Measurements from ENCODE around the gene ADAMTS4. TPM values are rescaled to one million over a fixed set of nuclear protein-coding genes. Genes with fewer than 3 reads are reported as not detected.
"Not testable (repeated sequence)": the region's sequence is repeated elsewhere in the genome, so short reads cannot be mapped to it uniquely, and the experiment has no call there.

The ADAMTS4 gene
- 1 to 10 TPM in 2 of 4 donors, under 1 TPM in 2; 0.72 to 1.6 (median 1.1) TPM for polyA plus RNA-seq (ENCODE audit: insufficient read length in 4 of 4)

DNA sequence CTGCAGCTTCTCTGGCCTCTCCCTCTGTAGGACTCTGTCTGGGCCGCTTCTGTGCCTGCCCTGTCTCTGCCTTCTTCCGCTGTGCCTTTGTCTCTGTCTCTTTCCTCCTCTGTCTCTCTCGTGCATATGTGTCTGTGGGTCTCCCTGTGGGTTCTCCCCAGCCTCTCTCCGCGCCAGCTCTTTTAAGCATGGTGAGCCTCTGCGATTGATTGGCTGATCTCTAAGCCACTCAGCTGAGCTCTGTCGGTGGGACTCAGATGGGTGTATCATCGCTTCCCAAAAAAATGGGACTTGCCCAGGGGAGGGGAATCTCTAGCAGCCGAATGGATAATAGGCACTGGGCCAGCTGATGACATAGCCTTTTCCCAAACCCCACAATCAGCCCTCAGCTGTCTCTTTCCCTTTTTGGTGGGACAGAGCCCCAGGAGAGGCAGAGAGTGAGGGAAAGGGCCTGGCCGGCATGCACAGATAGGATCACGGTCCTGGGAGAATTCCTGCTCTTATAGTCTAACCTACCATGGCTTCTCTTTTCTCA lies at the start of gene ADAMTS4:
TSS of gene ADAMTS4 (minus strand) at position 158 of the 535 bp plus-strand sequence. CDS start 427 bp downstream, outside the sequence.
- no peak for DNase-seq (ENCODE audit: low read depth in 4 of 4, low spot score in 2 of 4)

- DNase-seq (ENCODE audit: low read depth in 4 of 4, low spot score in 2 of 4), result no peak
Measured at GRCh38 chr1:161244888-161245287, 46.0 kb upstream of the ADAMTS4 start.

- no peak for DNase-seq (ENCODE audit: low read depth in 4 of 4, low spot score in 2 of 4)
Measured at GRCh38 chr1:161242313-161242712, 43.5 kb upstream of the ADAMTS4 start.

DNA sequence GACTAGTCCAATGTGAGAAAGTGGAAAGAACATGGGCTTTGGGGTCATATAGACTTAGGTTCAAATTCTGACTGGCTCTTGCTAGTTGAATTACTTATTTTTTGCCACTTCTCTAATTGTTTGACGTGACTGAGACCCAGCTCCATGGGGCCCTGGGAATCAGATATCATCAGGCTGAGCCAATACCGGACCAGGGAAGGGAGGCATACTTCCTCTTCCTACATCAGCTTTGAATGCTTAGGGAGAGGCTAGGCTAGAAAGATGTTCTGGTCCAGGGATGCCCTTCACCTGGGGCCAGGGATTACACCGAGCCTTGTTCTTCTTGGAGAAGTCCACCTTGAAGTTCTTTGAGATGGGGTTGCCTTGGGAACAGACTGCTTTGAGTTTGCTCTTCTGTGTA lies 42.8 kb upstream of the ADAMTS4 start:
- DNase-seq (ENCODE audit: low read depth in 4 of 4, low spot score in 2 of 4), result no peak

DNA sequence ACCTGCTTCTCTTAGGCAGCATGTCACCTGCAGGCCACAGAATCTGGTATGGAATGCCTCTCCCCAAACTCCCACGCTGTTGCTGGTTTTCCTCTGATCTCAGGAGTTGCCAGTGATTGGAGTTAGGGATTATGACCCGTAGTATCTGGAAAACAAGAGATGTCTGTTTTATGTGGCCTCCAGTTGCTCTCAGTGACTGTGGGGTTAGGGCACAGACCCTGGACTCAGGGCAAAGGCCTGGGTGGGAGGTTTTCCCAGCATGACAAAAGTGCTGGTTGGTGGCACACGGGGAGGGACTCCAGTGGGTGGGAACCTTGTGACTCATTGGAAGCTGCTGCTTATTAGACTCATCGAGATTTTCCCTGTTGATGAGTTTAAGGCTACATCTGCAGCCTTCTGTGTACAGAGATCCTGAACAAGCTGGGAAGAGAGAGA lies 39.2 kb upstream of the ADAMTS4 start, which contains the start of gene NR1I3:
TSS of gene NR1I3 (minus strand) at position 165 of the 435 bp plus-strand sequence. CDS start 1,638 bp downstream, outside the sequence.
- DNase-seq (ENCODE audit: low read depth in 4 of 4, low spot score in 2 of 4), result no peak

DNA sequence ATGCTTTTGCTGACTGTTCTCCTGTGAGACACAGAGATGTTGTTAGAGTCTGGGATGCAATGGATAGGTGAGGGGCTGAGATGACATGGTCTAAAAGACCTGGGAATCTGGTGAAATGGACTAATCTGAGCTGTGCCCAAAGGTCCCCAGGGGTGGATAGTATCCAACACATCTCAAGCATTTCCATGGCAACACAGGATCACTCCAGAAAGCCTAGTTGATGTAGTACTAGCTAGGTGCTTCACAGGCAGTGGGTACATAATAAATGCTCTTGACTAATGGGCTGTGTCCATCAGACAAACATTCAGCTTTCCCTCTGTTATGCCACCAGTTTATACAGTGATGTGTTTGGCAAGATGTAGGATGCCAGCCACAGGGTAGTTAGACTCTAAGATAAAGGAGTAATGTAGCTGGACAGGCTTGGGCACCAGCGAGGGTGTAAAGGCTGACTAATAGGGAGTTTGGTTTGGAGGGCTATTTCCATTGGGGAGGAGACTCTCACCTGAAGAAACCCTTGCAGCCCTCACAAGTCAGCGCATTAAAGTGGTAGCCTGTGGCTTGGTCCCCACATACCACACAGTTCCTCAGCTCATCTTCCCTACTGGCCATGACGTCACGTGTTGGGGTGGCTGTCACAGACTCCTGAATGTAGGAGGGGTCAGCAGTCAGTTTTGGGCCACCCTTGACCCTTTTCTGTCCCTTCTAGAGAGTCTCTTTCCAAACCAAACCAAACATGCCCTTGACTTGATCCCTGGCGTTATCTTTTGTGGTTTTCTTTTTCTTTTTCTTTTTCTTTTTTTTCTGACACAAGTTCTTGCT lies 37.3 kb upstream of the ADAMTS4 start:
- no peak for DNase-seq (ENCODE audit: low read depth in 4 of 4, low spot score in 2 of 4)

DNA sequence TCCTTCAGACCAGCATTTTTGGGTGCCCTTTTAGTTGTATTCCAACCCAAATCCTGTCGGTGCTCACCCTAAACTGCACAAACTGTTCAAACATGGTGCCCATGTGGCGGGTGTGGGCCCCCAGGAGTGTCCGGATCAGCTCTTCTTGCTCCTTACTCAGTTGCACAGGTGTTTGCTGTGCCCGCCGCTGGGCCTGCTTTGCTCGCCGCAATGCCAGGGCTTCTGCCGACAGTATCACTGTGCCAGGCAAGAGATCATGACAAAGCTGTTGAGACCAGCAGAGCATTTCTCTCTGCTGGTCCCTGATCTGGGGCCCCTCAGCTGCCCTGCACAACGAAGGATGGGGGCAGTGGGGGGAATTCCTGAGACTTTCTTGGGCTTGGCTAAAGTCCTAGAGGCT lies 34.2 kb upstream of the ADAMTS4 start:
- no peak for DNase-seq (ENCODE audit: low read depth in 4 of 4, low spot score in 2 of 4)

- DNase-seq (ENCODE audit: low read depth in 4 of 4, low spot score in 2 of 4), result no peak
Measured at GRCh38 chr1:161230762-161231161, 31.9 kb upstream of the ADAMTS4 start.

DNA sequence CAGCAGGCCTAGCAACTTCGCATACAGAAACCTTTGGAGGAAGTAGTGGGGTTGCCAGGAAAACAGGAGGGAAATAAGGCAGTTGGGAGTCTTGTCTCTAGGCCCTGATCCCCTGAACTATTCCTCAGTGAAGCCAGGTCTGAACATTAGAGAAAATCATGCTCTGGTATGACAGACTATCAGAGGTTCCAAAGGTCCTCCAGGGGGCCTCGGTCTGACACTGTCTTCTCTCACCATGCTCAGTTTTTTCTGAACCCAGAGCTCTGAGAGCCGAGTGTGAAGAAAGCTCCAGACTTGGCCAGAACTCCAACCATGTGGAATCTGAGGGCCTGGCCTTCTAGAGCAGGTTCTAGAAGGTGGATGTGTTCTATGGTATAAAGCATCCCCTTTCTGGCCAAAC lies 31.0 kb upstream of the ADAMTS4 start:
- no peak for DNase-seq (ENCODE audit: low read depth in 4 of 4, low spot score in 2 of 4)

DNA sequence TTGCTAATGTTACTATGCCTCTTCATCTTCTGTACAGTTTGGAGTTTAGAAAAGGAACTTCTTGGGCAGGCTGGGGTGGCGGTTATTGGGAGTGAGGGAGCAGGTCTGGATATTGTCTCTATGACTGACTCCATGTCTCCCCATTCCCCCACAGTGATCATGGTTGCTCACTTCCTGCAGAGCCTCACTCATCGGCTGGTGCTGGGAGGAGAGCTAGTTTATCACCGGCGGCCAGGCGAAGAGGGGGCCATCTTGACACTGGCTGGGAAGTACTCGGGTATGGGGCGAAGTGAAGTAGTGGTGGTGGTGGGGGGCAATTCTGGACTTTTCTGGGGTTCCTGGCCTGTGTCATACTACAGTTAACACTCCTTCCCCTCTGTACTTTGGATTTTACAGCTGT lies 29.2 kb upstream of the ADAMTS4 start:
- no peak for DNase-seq (ENCODE audit: low read depth in 4 of 4, low spot score in 2 of 4)

DNA sequence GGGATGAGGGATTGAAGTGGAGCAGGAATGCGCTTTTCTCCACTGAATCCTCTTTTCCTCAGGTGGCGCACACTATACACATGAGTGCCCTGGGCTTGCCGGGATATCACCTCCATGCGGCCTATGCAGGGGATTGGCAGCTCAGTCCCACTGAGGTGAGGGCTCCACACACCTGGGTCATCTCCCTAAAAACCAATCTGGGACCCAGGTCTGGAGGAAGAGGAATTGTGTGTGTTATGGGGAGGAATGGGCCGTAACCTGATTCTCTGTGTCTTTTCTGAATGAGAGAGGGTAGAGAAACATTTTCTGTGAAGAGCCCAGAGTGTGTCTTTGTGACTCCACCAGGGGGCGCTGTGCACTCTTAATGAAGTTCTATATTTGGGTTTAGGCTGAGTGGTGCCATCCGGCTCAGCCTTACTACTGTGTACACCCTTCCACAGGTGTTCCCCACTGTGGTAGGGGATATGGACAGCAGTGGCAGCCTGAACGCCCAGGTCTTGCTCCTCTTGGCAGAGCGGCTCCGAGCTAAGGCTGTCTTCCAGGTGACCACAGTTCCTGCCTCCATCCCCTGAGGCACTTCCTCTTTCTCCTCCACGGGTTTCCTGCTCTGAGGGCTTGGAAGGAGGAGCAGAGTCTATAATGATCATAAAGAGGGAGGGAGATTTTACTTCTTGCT lies 28.5 kb upstream of the ADAMTS4 start:
- DNase-seq (ENCODE audit: low read depth in 4 of 4, low spot score in 2 of 4), result peak in 2 of 4 donors; percentile 48 to 53

DNA sequence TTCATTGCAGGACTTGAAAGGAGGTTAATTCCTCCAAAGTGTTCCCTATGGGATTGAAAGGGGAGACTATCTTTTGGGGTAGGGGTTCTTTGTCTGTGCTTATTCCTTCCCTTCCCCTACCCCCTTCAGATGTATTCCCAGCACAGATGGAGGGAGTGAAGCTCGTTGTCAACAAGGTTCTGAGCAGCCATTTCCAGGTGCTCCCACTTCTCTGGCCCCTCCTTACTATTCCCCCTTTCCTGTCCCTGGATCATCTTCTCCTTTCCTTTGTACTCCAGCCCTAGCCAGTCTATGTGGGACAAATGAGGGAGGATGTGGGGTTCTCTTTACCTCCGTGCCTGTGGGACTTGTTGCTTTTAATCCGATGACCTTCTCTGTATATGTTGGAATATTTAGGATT lies 27.9 kb upstream of the ADAMTS4 start:
- DNase-seq (ENCODE audit: low read depth in 4 of 4, low spot score in 2 of 4), result no peak

- DNase-seq (ENCODE audit: low read depth in 4 of 4, low spot score in 2 of 4), result no peak
Measured at GRCh38 chr1:161226320-161226711, 27.5 kb upstream of the ADAMTS4 start.

DNA sequence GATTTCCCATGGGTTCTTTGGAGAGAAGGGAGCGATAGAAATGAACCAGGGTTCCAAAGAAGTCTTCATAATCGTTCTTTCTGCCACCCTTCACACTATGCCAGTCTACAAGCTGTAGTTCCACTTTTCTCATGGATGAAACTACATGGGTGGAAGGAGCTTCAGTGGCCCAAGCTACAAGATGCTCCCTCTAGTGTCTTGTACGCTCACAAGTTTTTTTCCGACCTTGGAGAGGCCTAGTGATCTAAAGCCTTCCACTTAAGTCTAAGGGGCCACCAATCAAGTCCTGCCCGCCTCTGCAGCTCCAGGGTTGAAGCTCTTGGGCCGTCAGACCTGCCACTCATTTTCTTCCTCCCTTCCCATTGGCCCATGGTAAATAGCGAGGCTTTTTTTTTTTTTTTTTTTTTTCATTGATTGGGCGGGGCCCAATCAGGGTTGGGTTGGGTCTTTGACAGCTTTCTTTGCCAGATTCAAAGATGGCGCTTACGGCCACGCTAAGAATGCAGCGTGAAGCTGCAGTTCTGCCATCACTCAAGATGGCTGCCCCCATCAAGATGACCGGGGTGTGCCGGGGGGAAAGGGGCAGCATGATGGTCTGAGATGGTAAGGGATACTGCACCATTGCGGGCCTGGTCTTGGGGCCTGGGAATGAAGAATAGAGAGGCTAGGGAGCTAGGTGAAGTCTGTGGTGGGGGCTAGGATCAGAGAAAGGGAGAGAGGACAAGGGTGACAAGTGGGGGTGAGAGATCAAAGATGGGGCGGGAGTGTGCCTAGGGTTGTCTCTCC lies 26.9 kb upstream of the ADAMTS4 start, which contains the start of gene TOMM40L:
TSS of gene TOMM40L (plus strand) at position 527 of the 786 bp plus-strand sequence. CDS start 430 bp downstream, outside the sequence.
- DNase-seq (ENCODE audit: low read depth in 4 of 4, low spot score in 2 of 4), result peak; percentile 85 to 95 (median 89)

DNA sequence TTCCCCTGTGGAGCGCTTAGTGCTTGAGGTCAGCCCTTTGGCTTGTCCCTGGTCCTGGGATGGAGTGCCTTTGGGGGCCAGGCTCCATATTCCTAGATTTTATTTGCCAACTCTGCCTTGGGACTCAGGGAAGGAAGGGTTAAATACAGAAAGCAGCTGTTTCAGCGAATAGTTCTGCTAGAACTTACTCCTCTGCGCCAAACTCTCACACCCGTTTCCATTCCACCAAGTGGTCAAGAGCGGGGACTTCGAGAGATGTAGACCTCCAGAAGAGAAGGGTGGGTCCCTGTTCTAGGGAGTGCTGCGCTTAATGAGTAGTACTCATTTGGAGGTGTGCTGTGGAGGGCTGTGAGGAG lies 26.3 kb upstream of the ADAMTS4 start:
- DNase-seq (ENCODE audit: low read depth in 4 of 4, low spot score in 2 of 4), result no peak

GRCh38 chr1:161224695-161225087 lies 25.8 kb upstream of the ADAMTS4 start:
- DNase-seq (ENCODE audit: low read depth in 4 of 4, low spot score in 2 of 4), result not testable (repeated sequence)

GRCh38 chr1:161223805-161224694 lies 25.2 kb upstream of the ADAMTS4 start:
- DNase-seq (ENCODE audit: low read depth in 4 of 4, low spot score in 2 of 4), result no peak

- no peak for DNase-seq (ENCODE audit: low read depth in 4 of 4, low spot score in 2 of 4)
Measured at GRCh38 chr1:161222175-161223019, 23.5 kb upstream of the ADAMTS4 start.

DNA sequence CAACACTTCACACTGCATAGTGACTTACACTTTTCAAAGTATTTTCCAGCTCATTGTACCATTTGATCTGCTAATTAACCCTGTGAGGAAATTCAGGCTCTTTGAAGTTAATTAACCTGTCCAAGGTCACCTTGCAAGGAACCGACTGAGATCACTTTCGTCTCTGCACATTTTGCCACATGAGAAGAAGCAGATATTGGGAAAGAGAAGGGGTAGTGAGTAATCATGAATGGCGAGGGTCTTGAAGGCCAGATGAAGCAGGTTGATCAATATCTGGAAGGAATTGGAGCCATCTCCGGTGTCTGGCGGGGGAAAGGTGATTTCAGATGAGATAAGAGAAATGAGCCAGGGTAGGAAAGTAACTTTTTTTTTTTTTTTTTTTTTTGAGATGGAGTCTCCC lies 21.1 kb upstream of the ADAMTS4 start:
- DNase-seq (ENCODE audit: low read depth in 4 of 4, low spot score in 2 of 4), result no peak
